HS-27A (cell line): Measurements from ENCODE around the gene ARHGEF9.
"Not testable (repeated sequence)": the region's sequence is repeated elsewhere in the genome, so short reads cannot be mapped to it uniquely, and the experiment has no call there.

ENCODE experiments used
- DNase-seq: peaks from one replicate; pipeline ENCODE4 v3.0.0-alpha.2; 2012; ENCODE audit warnings: low read depth, missing footprints

The ARHGEF9 gene

DNA sequence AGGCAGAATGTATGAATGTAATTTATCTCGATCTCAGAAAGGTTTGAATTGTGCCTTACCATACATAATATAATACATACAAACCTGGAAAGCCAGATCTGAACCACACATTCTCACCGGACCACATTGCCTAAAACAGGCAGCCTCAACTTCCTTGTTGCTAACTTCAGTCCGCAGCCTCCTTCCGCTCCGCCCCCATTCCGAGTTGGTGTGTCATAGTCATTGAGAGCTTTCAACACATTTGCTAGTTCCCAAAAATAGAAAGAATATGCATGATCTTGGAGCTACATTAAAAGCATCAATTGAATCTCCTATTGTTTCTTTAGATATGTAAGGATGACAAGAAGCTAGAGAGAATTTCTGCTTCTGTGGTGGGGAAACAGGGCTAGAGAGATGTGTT, 127.2 kb downstream of the ARHGEF9 start:
- DNase-seq, result peak; percentile 59

DNA sequence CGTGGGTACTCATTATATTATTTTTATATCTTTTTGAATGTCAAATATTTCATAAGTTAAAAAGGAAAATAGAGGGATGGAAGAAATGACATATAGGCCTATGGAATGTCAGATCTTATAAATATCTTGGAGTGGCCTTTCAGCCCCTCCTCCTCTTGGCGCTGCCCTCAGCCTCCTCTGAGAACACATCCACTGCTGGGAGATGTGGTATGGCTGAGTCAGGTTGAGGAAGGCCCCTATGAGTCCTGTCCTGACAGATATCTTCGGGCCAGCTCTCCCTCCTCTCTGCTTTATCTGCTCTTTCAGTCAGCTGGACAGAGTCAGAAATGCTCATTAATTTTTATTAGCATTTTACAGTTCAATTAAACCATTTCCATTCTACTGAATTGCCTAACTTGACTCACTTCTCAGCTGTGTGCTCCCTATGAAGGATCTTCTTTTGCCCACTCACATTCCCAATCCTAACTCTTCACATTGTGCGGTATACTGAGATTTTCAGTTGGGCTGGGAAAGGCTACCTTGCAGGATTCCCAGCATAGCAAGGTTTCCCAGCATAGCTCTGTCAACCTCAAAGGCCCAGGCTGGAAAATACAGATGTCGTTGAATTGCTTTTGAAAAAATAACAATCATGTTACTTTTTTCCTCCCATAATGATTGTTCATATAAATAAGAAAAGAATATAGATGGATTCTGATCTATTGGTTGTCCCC, 128.0 kb downstream of the ARHGEF9 start:
- DNase-seq, result peak; percentile 46

DNA sequence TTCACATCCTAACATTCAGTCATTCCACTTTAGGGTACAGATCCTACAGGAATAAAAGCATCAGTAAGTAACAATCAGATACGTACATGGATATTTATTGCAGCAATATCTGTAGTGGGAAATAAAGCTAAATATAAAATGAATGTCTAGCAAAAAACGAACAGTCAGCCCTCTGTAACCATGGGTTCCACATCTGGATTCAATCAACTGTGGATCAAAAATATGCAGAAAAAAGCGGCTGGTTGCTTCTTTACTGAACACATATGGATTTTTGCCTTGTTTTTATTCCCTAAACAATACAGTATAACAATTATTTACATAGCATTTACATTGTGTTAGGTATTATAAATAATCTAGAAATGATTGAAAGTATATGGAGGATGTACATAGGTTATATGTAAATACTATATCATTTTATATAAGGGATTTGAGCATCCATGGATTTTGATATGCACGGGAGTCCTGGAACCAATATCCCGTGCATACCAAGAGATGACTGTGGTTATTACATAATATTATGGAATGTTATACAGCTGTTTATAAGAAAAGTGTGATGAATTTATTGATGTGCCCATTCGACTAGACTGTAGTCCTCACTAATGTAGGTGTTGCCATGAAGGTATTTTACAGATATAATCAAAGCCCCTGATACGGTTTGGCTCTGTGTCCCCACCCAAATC, 132.8 kb downstream of the ARHGEF9 start:
- no peak for DNase-seq

DNA sequence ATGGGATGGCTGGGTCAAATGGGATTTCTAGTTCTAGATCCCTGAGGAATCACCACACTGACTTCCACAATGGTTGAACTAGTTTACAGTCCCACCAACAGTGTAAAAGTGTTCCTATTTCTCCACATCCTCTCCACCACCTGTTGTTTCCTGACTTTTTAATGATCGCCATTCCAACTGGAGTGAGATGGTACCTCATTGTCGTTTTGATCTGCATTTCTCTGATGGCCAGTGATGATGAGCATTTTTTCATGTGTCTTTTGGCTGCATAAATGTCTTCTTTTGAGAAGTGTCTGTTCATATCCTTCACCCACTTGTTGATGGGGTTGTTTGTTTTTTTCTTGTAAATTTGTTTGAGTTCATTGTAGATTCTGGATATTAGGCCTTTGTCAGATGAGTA, 139.3 kb downstream of the ARHGEF9 start:
- not testable (repeated sequence) for DNase-seq

DNA sequence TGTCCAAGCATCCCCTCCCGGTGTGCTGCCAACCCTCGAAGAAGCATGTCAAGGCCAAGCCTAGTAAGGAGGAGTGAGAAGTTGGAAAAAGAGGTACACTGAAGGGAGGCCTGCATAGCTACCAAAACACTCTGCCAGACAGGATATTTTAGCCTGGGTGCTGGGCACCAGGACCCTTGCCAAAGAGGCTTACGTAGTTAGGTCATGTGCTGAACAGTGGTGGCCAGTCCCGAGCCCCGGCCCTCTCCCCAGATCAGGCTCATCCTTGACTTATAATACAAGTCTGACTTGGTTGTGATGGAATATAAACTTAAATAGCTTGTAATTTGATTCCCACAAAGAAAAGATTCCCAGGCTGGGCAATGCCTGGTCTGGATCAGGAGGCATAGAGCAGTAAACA, 149.3 kb downstream of the ARHGEF9 start:
- DNase-seq, result no peak

DNA sequence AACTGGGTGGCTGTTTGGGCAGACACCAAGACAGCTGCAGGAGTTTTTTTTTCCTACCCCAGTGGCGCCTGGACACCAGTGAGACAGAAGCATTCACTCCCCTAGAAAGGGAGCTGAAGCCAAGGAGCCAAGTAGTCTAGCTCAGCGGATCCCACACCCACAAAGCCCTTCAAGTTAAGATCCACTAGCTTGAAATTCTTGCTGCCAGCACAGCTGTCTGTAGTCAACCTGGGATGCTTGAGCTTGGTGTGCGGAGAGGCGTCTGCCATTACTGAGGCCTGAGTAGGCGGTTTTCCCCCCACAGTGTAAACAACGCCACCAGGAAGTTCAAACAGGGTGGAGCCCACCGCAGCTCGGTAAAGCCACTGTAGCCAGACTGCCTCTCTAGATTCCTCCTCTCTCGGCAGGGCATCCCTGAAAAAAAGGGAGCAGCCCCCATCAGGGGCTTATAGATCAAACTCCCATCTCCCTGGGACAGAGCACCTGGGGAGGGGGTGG, 171.4 kb downstream of the ARHGEF9 start:
- DNase-seq, result no peak

DNA sequence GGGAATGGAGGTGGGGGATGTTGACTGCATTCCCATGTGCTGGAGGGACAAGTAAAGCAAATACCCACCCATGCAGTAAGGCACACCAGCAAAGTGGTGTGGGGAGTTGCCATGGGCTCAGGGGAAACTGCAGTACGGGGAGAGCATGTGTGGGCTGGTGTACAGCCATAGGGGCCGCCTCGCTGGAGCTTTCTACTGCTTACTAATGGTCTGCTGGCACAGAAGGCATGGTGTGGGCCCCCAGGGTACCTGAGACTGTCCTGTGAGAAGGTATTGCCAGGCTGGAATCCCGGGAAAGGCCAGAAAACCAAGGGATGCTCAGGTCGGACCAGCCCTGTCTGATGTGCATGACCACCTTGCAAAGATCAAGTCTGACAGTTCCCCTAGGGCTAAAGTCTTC, 199.1 kb downstream of the ARHGEF9 start:
- no peak for DNase-seq
